ENCODE results near the gene LRRC37A2.
"Not testable (repeated sequence)": the region's sequence is repeated elsewhere in the genome, so short reads cannot be mapped to it uniquely, and the experiment has no call there.

DNA sequence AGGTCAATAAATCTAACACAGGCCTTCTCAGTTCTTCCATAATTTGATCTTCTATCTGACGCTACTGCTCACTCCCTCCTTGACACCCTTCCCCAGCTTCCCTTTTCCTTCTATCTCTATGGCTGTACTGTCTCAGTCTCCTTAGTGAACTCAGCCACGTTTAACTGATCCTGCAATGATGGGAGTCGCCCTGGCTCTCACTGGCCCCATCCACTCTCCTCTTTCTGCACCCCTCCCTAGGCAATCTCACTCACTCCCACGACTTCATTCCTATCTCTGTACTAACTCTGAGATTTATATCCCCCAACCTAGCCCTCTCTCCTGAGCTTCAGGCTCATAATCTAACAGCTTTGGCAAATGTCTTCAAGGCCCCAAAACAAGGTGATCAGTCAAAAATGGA lies 59.5 kb downstream of the LRRC37A2 start:
- TF ChIP-seq POLR2A (IDR thresholded peaks at IDR 0.05; ENCODE audit: low read length); GATA1 (IDR thresholded peaks at IDR 0.05; ENCODE audit: low read depth, low read length): not testable (repeated sequence)

Measured in erythroblast (primary cell).